PFSK-1 (cell line): ENCODE measurements around the gene GLB1L.

Source experiments
- FOXP2 ChIP-seq: optimal IDR thresholded peaks from 2 replicates; pipeline ENCODE3; 2011; ENCODE audit warnings: borderline replicate concordance, control low read depth, inconsistent platforms; ENCODE audit not compliant: insufficient read depth; ENCODE audit errors: extremely low read length, extremely low read depth
- POLR2AphosphoS5 ChIP-seq: IDR thresholded peaks from 2 replicates; pipeline ENCODE4 v1.6.1; 2012; ENCODE audit warnings: low read depth, mild to moderate bottlenecking, control low read depth, low read length, moderate library complexity
- SIN3A ChIP-seq: IDR thresholded peaks from 2 replicates; pipeline ENCODE4 v1.6.1; 2012; ENCODE audit warnings: mild to moderate bottlenecking, low read length, moderate library complexity, borderline replicate concordance; ENCODE audit not compliant: insufficient read depth
- TAF1 ChIP-seq: IDR thresholded peaks from 2 replicates; pipeline ENCODE4 v1.6.1; 2012; ENCODE audit warnings: low read length, control low read depth, borderline replicate concordance; ENCODE audit not compliant: insufficient read depth
- TF ChIP-seq, protein P1 (sequence below), 2 experiments: IDR thresholded peaks; 2 replicates each; pipeline versions ENCODE4 v1.6.1 to v1.8.0; 2011 to 2012; ENCODE audit warnings: low read depth in 2 of 2, low read length in 2 of 2, control low read depth in 1 of 2, inconsistent platforms in 1 of 2, mild to moderate bottlenecking in 1 of 2, moderate library complexity in 1 of 2; ENCODE audit not compliant: insufficient read depth in 1 of 2

Gene GLB1L

GRCh38 chr2:219246559-219246958 is 1.3 kb upstream of the GLB1L start:
- TF ChIP-seq FOXP2 (no peak), POLR2AphosphoS5 (no peak), SIN3A (no peak)
- TF ChIP-seq, protein P1, sequence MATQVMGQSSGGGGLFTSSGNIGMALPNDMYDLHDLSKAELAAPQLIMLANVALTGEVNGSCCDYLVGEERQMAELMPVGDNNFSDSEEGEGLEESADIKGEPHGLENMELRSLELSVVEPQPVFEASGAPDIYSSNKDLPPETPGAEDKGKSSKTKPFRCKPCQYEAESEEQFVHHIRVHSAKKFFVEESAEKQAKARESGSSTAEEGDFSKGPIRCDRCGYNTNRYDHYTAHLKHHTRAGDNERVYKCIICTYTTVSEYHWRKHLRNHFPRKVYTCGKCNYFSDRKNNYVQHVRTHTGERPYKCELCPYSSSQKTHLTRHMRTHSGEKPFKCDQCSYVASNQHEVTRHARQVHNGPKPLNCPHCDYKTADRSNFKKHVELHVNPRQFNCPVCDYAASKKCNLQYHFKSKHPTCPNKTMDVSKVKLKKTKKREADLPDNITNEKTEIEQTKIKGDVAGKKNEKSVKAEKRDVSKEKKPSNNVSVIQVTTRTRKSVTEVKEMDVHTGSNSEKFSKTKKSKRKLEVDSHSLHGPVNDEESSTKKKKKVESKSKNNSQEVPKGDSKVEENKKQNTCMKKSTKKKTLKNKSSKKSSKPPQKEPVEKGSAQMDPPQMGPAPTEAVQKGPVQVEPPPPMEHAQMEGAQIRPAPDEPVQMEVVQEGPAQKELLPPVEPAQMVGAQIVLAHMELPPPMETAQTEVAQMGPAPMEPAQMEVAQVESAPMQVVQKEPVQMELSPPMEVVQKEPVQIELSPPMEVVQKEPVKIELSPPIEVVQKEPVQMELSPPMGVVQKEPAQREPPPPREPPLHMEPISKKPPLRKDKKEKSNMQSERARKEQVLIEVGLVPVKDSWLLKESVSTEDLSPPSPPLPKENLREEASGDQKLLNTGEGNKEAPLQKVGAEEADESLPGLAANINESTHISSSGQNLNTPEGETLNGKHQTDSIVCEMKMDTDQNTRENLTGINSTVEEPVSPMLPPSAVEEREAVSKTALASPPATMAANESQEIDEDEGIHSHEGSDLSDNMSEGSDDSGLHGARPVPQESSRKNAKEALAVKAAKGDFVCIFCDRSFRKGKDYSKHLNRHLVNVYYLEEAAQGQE (IDR thresholded peaks at IDR 0.05; ENCODE audit: insufficient read depth in 1 of 2, low read depth in 2 of 2, low read length in 2 of 2): no peak

GRCh38 chr2:219245899-219246230 is 621 bp upstream of the GLB1L start:
- no peak for TF ChIP-seq TAF1
- TF ChIP-seq FOXP2: no peak
- TF ChIP-seq, protein P1 (IDR thresholded peaks at IDR 0.05; ENCODE audit: insufficient read depth in 1 of 2, low read depth in 2 of 2, low read length in 2 of 2): no peak
- TF ChIP-seq SIN3A: no peak
- no peak for TF ChIP-seq POLR2AphosphoS5

DNA sequence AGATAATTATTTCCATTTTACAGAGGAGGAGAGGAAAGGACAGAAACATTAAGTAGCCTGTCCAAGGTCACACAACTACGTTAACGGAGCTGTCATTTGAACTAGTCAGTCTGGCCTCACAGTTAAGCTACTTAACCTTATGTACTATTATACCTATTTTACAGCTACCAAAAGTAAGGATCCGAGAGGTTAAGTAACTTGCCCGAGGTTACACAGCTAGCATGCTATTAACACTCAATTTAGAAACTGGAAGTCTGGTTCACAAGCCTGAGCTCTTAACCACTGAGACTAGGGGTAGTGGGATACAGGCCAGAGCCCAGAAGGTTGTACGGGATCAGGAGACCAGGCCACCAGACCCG is 476 bp downstream of the GLB1L start:
- TF ChIP-seq TAF1 (no peak), FOXP2 (no peak)

GRCh38 chr2:219243291-219243761 is 1.9 kb downstream of the GLB1L start:
- TF ChIP-seq, protein P1 (IDR thresholded peaks at IDR 0.05; ENCODE audit: insufficient read depth in 1 of 2, low read depth in 2 of 2, low read length in 2 of 2): no peak
- no peak for TF ChIP-seq SIN3A
- no peak for TF ChIP-seq POLR2AphosphoS5
- no peak for TF ChIP-seq FOXP2
- no peak for TF ChIP-seq TAF1

DNA sequence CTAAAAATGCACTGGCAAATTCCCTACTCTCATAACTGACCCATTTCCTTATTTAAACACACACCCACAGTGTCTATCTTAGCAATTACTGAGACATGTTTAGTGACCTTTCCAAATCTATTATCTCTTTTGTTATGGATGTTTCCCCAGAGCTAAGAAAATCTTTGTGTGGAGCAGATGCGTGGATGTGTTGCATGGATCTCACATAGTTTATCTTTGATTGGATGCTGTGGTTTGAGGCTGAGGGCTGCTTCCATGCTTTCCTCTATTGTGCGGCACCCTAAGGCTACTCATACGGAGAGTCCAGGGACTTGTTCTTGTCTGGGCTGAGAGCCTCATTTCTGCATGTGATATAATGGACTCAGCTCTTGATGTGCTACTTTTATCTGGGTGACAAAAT is 10.9 kb downstream of the GLB1L start:
- no peak for TF ChIP-seq SIN3A
- TF ChIP-seq, protein P1 (IDR thresholded peaks at IDR 0.05; ENCODE audit: insufficient read depth in 1 of 2, low read depth in 2 of 2, low read length in 2 of 2): no peak
- TF ChIP-seq FOXP2: no peak
- no peak for TF ChIP-seq POLR2AphosphoS5
- no peak for TF ChIP-seq TAF1
